A549 (cell line): Measurements from ENCODE around the gene PLEKHA6. TPM values are rescaled to one million over a fixed set of nuclear protein-coding genes. Genes with fewer than 3 reads are reported as not detected.

Experiments
- ATAC-seq, 2 experiments: fragments of 200-7000 bp in 1 of 2; fragments of >200 bp in 1 of 2; cut with Nextera tagmentation in 1 of 2; cut with Tn5 transposase in 1 of 2; 3 replicates each; pipeline versions ENCODE4 v1.8.0 to v1.9.1; 2018 to 2020; ENCODE audit warnings: mild to moderate bottlenecking in 1 of 2, moderate library complexity in 1 of 2
- CTCF ChIA-PET: fragments of 300-600 bp; sonication (Branson Sonifier 250); formaldehyde crosslinking; extraction: SDS; loops from one replicate; lab custom pipeline; 2021; ENCODE audit warnings: antibody characterized with exemption, inconsistent platforms; lab: Yijun Ruan, JAX
- POLR2A ChIA-PET: fragments of 350-600 bp; formaldehyde crosslinking; extraction: SDS; loops from one replicate; lab custom pipeline; 2021; ENCODE audit warnings: antibody characterized with exemption, inconsistent platforms; lab: Yijun Ruan, JAX
- DNase-seq, 2 experiments: peaks; one replicate each; pipeline versions ENCODE4 v3.0.0 to v3.0.0-alpha.2; 2011 to 2016; ENCODE audit warnings: low read depth in 1 of 2, low spot score in 1 of 2
- FAIRE-seq: peaks from 2 replicates; lab custom pipeline; 2011; peaks lifted over from hg19 to GRCh38; lab: Jason Lieb, UNC
- H3K27ac ChIP-seq, 2 experiments: fragments of >200 bp; sonication (Bioruptor Twin); formaldehyde crosslinking; 3 replicates each; pipeline ENCODE4 v1.5.1; 2016 to 2017
- H3K4me1 ChIP-seq: fragments of >200 bp; sonication (Bioruptor Twin); formaldehyde crosslinking; 3 replicates; pipeline ENCODE4 v1.6.1; 2016
- H3K4me2 ChIP-seq: fragments of >200 bp; sonication (Bioruptor Twin); formaldehyde crosslinking; 3 replicates; pipeline ENCODE4 v1.6.1; 2016
- H3K4me3 ChIP-seq: fragments of >200 bp; sonication (Bioruptor Twin); formaldehyde crosslinking; 3 replicates; pipeline ENCODE4 v1.5.1; 2016
- H3K9me3 ChIP-seq: fragments of >200 bp; sonication (Bioruptor Twin); formaldehyde crosslinking; 3 replicates; pipeline ENCODE4 v1.6.1; 2016
- ATOH8 ChIP-seq: fragments of 250-450 bp; sonication (Bioruptor Pico); IDR thresholded peaks from 2 replicates; pipeline ENCODE4 v1.5.0; 2020; ENCODE audit warnings: low read depth, mild to moderate bottlenecking, moderate library complexity
- BCL3 ChIP-seq: fragments of >200 bp; sonication (Bioruptor Twin); formaldehyde crosslinking; IDR thresholded peaks from 3 replicates; pipeline ENCODE4 v1.6.1; 2016
- CBX8 ChIP-seq: fragments of 200-600 bp; sonication (generic); IDR thresholded peaks from 2 replicates; pipeline ENCODE4 v1.6.1; 2016
- CHD4 ChIP-seq: fragments of 200-600 bp; sonication (generic); IDR thresholded peaks from 2 replicates; pipeline ENCODE4 v1.6.1; 2016; ENCODE audit warnings: antibody characterized with exemption, mild to moderate bottlenecking, borderline replicate concordance
- CTCF ChIP-seq: fragments of >200 bp; sonication (Bioruptor Twin); formaldehyde crosslinking; IDR thresholded peaks from 3 replicates; pipeline ENCODE4 v1.5.1; 2016
- EHMT2 ChIP-seq: fragments of 200-600 bp; sonication (generic); IDR thresholded peaks from 2 replicates; pipeline ENCODE4 v1.6.1; 2016; ENCODE audit warnings: antibody characterized with exemption, low read depth, mild to moderate bottlenecking, moderate library complexity
- ESRRA ChIP-seq: fragments of 150-350 bp; IDR thresholded peaks from 2 replicates; pipeline ENCODE4 v1.6.1; 2014; ENCODE audit warnings: mild to moderate bottlenecking, low read length, borderline replicate concordance
- HEYL ChIP-seq: fragments of 250-450 bp; sonication (Bioruptor Pico); IDR thresholded peaks from 2 replicates; pipeline ENCODE4 v1.8.0; 2021; ENCODE audit warnings: mild to moderate bottlenecking, moderate library complexity
- HMGXB4 ChIP-seq: fragments of 250-450 bp; sonication (Bioruptor Pico); IDR thresholded peaks from 2 replicates; pipeline ENCODE4 v1.5.0; 2021; ENCODE audit warnings: mild to moderate bottlenecking, moderate library complexity, borderline replicate concordance
- HOXB13 ChIP-seq: fragments of 250-450 bp; sonication (Bioruptor Pico); IDR thresholded peaks from 2 replicates; pipeline ENCODE4 v1.5.0; 2020; ENCODE audit warnings: low read depth, mild to moderate bottlenecking, moderate library complexity
- JUN ChIP-seq, 2 experiments: fragments of >200 bp; sonication (Bioruptor Twin); formaldehyde crosslinking; IDR thresholded peaks; 2 replicates in 1 of 2; 3 replicates in 1 of 2; pipeline ENCODE4 v1.6.1; 2016 to 2017
- JUNB ChIP-seq: fragments of >200 bp; sonication (Bioruptor Twin); formaldehyde crosslinking; IDR thresholded peaks from 2 replicates; pipeline ENCODE4 v1.6.1; 2016
- KDM1A ChIP-seq: fragments of 200-600 bp; sonication (generic); IDR thresholded peaks from 2 replicates; pipeline ENCODE4 v1.6.1; 2016; ENCODE audit warnings: low read depth, mild to moderate bottlenecking
- KDM5A ChIP-seq: fragments of 200-600 bp; sonication (generic); IDR thresholded peaks from 2 replicates; pipeline ENCODE4 v1.6.1; 2016; ENCODE audit warnings: antibody characterized with exemption, mild to moderate bottlenecking
- MAZ ChIP-seq: fragments of 150-350 bp; IDR thresholded peaks from 2 replicates; pipeline ENCODE4 v1.6.1; 2014; ENCODE audit warnings: antibody characterized with exemption, low read depth, low read length, borderline replicate concordance
- NFE2L2 ChIP-seq: fragments of 150-350 bp; conservative IDR thresholded peaks from 2 replicates; pipeline ENCODE4 v1.6.1; 2014; ENCODE audit warnings: low read length
- PBX3 ChIP-seq: IDR thresholded peaks from 2 replicates; pipeline ENCODE4 v1.6.1; 2012
- PHF8 ChIP-seq: fragments of 200-600 bp; sonication (generic); IDR thresholded peaks from 2 replicates; pipeline ENCODE4 v1.6.1; 2016; ENCODE audit warnings: low read depth, mild to moderate bottlenecking, antibody characterized with exemption, moderate library complexity, borderline replicate concordance
- POLR2A ChIP-seq: IDR thresholded peaks from 2 replicates; pipeline ENCODE4 v1.6.1; 2012; ENCODE audit warnings: mild to moderate bottlenecking, low read length
- RARB ChIP-seq: fragments of 250-450 bp; sonication (Bioruptor Pico); IDR thresholded peaks from 2 replicates; pipeline ENCODE4 v1.8.0; 2021; ENCODE audit warnings: mild to moderate bottlenecking, moderate library complexity
- RFX5 ChIP-seq: fragments of 450-650 bp; IDR thresholded peaks from 2 replicates; pipeline ENCODE4 v1.7.1; 2014; ENCODE audit warnings: antibody characterized with exemption, mild to moderate bottlenecking, moderate library complexity
- RNF2 ChIP-seq: fragments of 200-600 bp; sonication (generic); IDR thresholded peaks from 2 replicates; pipeline ENCODE4 v1.6.1; 2016; ENCODE audit warnings: low read depth, mild to moderate bottlenecking, antibody characterized with exemption, moderate library complexity, borderline replicate concordance
- SMC3 ChIP-seq: fragments of >200 bp; sonication (Bioruptor Twin); formaldehyde crosslinking; IDR thresholded peaks from 3 replicates; pipeline ENCODE4 v1.6.1; 2018; ENCODE audit warnings: inconsistent platforms
- ZC3H11A ChIP-seq: fragments of 450-650 bp; IDR thresholded peaks from 2 replicates; pipeline ENCODE4 v1.6.1; 2014; ENCODE audit warnings: antibody characterized with exemption, mild to moderate bottlenecking
- ZNF302 ChIP-seq: fragments of 250-450 bp; sonication (Bioruptor Pico); IDR thresholded peaks from 2 replicates; pipeline ENCODE4 v1.9.0; 2021; ENCODE audit warnings: inconsistent platforms, mild to moderate bottlenecking, moderate library complexity
- WGBS: methylation state at CpG from one replicate; pipeline ENCODE4 v1.1.6; 2017; ENCODE audit errors: missing lambda C conversion rate; 5-methylcytosine and 5-hydroxymethylcytosine counted together
- polyA plus RNA-seq, 4 experiments: library from polyadenylated mRNA; depleted of rRNA in 3 of 4; stranded (reverse); fragments of >200 nt; fragmentation: RNase III in 1 of 4; extraction: RNeasy Plus Mini Kit Qiagen cat#74134 plus additional on column Dnase treatment in 1 of 4; gene quantifications; 2 replicates in 3 of 4; 3 replicates in 1 of 4; pipeline ENCODE4 v1.2.3, GENCODE V29; 2011 to 2017

The PLEKHA6 gene
- polyA plus RNA-seq, 2 of the 4 experiments (the other 2 are of a cell fraction) = 13.0 to 26.2 TPM

- no peak for TF ChIP-seq RFX5
- TF ChIP-seq, all 56 proteins: peak for 0
These were observed 24.6 kb downstream of the PLEKHA6 start (continued) for GRCh38 chr1:204335085-204335484.

GRCh38 chr1:204334455-204334854, 25.3 kb downstream of the PLEKHA6 start:
- DNase-seq (no peak), ATAC-seq (no peak), FAIRE-seq (no peak)
- 93% methylated on average over 7 of the region's 7 CpGs for WGBS
- Histone ChIP-seq H3K4me3 (no peak overlapping the region), H3K4me1 (peaks cover 43% of the 10 kb centered on the region), H3K27ac (no peak overlapping the region), H3K4me2 (no peak overlapping the region), H3K9me3 (peaks cover 3% of the 10 kb centered on the region; the same call in 2 of the 3 replicates)
- ChIA-PET CTCF (interaction anchor here (1.9 to 2.3 kb wide), 2 partner anchors 76 to 128 kb away, joined by 5 to 9 read pairs; no protein-coding TSS in a partner anchor), POLR2A (no interaction called here)
- no peak for TF ChIP-seq POLR2A
- no peak for TF ChIP-seq CTCF
- no peak for TF ChIP-seq RARB (CRISPR knock-in tag)
- TF ChIP-seq PBX3 = no peak
- no peak for TF ChIP-seq JUNB
- TF ChIP-seq CHD4 = no peak
- no peak for TF ChIP-seq BCL3
- TF ChIP-seq ATOH8 (CRISPR knock-in tag) = no peak

- H3K4me3 ChIP-seq = no peak overlapping the region
- H3K27ac ChIP-seq = peak overlapping the region in 1 of 2 experiments; percentile 43; a peak in 1 of 6 replicates
- peaks cover 6% of the 10 kb centered on the region; the same call in 2 of the 3 replicates for H3K9me3 ChIP-seq
- no peak for DNase-seq
- TF ChIP-seq ESRRA = no peak
- TF ChIP-seq HOXB13 = no peak
- TF ChIP-seq KDM1A = no peak
- no peak for TF ChIP-seq PHF8
- TF ChIP-seq HMGXB4 (CRISPR knock-in tag) = no peak
- no peak for TF ChIP-seq CBX8
- no peak for TF ChIP-seq MAZ
- TF ChIP-seq EHMT2 = no peak
- no peak for TF ChIP-seq ZNF302
- TF ChIP-seq ZC3H11A = no peak
- TF ChIP-seq RNF2 = no peak
- no peak for TF ChIP-seq NFE2L2
- no peak for TF ChIP-seq PBX3
- no peak for TF ChIP-seq HEYL (CRISPR knock-in tag)
- no peak for TF ChIP-seq JUN (IDR thresholded peaks at IDR 0.05)
- TF ChIP-seq SMC3 = no peak
- TF ChIP-seq KDM5A = no peak
- TF ChIP-seq, all 56 proteins: peak for 0
- ChIA-PET POLR2A (no interaction called here), CTCF (interaction anchor here (0.8 to 1.9 kb wide), 5 partner anchors 8 to 127 kb away, joined by 3 to 6 read pairs (median 4); no protein-coding TSS in a partner anchor)
- Histone ChIP-seq H3K4me1 (peaks cover 43% of the 10 kb centered on the region), H3K4me2 (no peak overlapping the region)
- WGBS = 93% methylated on average over 2 of the region's 2 CpGs
- no peak for ATAC-seq
- FAIRE-seq = no peak
These were observed 26.3 kb downstream of the PLEKHA6 start for GRCh38 chr1:204333427-204333826.
